GM19438 (cell line): ENCODE measurements around the gene ERF.

Source experiments
- ATAC-seq: cut with Tn5 transposase; IDR thresholded peaks from one replicate; pipeline ENCODE4 v1.9.1; 2021; ENCODE audit warnings: low read depth; ENCODE audit not compliant: unreplicated experiment

ERF gene

DNA sequence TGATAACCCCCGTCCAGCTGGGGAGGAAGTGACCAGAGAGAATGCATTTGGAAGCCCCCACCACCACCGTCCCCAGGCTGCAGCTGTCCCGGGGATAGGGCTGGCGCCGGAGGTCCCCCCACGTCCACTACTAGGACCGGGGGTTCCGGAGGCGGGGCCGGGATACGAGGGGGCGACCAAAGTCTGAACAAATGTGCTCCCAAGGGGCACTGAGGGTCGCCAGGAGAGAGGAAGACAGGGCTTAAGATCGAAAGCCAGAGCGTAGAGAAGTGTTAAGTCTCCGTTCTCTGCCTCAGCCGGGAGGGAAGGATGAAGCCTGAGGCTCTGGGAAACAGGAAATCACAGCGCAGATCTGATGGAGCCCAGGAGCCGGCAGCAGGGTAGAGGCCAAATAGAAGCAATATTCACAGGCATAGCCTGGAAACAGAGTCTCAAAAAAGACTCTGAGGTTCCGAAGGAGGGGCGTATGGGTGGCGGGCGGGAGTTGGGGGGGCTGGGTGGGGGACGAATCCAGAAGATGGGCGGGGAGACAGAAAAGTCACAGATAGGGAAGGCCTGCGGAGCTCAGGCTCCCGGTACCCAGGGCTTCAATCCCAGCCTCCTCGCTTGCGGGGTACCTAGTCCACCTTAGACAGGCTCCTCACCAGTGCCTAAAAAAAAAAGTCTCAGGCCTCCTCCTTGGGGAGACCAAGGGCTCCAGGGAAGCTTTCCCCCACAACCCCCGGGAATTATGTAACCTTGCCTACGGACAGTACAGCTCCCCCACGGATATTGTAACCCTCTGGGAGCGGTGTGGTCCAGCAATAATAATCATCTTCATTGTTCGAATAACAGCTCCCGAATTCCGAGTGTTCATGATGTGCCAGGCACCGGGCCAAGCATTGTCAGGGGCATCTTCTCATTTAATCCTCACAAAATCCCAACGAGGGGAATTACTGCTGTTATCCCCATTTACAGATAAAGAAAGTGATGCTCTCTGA lies 1.1 kb upstream of the ERF start:
- no peak for ATAC-seq

DNA sequence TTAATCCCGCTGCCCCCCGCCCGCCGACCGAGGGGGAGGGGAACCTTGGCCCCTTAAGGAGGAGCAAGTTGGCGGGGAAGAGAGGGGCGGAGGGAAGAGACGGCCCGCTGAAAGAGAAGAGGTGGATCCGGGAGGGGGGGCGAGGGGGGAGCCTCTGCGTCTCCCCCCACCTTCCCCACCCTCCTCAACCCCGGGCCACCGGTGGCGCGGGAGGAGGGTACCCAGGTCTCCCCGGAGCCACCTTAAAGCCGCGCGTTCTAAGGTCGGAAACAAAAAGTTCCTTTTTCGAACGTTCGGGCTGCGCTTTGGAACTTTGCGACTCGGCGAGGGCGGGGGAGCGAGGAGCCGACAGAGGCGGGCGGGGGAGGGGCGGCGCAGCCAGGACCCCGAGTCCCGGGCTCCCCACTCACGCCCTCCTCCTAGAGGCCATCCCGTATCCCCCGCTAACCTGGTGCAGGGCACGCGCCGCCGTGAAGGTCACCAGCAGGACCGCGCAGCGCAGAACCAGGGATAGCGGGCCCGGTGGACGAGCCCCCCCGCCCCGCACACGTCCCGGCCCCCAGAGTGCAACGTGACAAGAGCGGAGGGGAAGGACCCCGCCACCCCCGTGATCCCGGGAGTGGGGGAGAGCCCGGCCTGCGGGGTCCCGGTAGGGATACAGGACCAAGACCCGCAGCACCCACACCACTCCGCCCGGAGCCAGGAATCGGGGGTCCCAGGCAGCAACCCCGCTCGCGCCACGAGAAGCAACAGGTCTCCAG lies 659 bp downstream of the ERF start:
- no peak for ATAC-seq

DNA sequence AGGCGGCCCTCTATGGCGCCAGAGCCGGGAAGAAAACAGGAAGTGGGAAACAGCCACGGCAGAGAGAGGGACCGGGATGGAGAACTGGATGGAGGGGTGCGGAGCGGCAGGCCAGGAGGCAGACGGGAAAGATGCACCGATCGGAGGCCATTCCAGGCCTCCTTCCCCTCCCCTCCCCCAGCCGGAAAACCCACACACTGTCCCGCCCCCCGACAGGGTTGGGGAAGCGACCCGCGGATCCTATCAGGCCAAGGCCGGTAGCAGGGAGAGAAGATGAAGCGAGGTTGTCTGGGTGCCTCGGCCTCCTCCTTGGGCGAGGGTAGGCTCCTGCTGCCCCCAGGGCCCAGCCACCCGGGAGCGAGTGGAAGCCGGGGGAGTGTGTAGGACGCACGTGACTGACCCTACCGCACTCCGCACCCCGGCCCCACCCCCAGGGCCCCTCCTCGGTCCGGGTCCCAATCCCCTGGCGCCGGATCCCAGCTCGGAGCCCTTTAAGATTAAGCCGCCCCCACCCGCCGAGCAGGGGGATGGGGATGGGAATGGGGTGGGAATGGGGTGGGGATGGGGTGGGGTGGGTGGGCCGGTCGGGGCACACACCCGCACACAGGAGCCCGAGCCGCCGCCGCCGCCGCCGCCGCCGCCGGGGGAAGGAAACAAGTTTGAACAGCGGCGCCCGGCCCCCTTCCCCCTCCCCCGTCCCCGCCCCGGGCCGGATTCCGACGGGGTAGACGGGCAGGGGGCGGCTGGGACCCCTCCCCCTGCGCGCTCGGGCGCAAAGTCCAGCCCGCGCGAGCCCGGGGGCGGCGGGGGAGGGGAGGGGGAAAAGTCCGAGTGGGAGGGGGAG lies 1.5 kb downstream of the ERF start:
- no peak for ATAC-seq

DNA sequence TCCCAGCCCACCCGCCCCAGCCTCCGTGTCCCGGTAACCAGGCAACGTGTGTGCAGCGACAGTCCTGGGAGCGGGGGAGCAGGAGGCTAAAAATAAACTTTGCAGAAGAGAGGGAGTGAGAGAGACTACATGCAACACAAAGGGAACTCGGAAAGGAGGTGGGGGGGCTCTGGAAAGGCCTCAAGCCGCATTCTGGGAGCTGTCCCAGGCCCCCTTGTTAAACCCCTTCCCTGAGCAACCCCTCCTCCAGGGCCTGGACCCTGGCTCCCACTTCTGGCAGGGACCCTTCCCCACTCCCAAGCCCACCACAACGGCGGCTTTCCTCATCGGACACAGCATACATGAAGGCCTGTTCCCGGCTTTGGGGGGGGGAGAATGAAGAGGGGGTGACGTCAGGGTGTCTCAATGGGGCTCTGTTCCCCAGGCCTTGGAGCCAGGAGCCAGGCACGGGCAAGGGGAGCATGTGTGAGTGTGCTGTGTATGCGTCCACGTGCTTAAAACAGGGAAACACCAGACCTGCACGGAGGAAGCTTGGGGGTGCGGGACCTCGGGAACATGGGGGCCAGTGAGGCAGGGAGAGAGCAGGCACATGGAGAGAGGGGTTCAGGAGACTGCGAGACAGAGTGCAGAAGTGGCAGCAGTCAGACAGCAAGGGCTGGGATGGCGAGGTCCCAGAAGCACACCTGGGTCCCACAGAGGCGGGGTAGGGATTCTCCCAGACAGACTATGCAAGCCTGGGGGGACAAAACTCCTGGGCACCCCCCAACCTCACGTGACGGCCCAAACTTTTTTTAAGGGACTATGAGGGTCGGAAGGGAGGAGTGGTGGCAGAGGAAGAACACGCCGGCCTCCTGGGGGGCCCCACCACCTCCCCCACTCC lies 2.3 kb downstream of the ERF start:
- no peak for ATAC-seq

DNA sequence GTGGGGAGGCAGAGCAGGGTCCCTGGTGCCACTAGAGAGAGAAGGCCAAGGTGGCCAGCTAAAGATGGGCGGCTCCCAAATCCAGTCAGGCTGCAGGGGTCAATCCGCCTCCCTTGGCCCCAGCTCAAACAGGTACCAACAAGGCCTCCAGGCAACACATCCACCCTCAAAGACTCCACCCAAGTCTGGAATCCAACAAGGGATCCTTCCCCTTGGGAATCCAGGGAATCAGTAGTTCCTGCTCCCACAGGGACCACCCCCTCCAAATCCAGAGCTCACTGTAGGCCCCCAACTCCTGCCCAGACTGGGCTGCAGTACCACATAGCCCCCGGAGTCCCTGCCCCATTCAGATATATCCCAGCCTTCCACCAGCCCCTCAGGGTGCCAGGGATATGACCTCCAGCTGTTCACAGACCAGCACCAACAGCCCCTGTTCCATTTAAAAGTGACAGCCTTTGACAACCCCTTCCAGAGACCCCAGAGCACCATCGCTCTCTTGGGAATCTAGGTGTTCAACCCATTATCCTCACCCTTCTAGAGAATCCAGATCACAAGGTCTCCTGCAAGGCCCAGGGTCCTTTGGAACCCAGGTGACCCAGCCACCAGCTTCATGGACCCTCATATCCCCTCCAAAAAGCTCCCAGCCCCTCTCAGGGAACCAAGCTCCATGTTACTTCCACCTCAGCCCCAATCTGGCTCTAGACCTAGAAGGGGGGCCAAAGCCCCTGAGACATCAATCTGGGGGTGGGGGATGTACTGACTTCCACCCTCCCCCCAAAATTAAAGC lies 3.2 kb downstream of the ERF start:
- ATAC-seq: no peak

DNA sequence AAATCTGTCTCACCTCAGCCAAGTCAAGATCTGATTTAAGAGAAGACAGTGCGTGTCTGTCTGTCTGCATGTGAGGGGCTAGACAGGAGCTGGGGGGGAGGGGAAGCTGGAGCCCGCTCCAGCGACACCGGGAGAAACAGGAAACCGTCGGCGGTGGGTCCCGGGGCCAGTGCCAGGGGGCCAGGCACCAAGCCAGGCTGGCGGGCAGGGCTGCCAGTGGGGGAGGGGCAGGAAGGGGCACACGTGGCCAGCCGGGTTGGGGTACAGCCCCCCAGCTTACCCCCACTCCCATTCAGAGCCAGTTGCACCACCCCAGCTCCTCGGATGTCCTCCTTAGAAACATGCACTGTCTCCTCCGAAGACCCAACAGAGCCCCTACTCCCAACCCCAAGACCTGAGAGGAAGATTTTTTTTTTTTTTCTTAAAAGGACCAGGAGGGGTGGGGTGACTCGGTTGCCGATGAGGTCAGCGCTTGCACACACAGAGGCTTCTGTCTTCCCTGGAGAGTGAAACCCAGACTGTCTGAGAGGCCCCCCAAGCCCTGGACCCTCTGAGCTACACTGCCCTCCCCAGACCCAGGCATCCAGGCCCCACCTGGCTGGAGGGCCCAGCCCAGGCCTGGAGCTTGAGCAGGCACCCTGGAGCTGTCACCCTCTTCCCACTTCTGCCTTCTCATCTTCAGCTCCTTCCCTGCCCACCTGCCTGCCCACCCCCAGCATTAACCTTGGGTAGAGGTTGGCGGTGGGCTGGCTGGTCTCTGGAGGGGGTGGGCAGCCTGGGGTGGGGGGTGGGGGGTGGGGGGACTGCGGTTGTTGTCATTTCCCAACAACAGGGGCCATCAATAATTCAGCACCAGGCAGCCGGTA lies 4.0 kb downstream of the ERF start:
- no peak for ATAC-seq

DNA sequence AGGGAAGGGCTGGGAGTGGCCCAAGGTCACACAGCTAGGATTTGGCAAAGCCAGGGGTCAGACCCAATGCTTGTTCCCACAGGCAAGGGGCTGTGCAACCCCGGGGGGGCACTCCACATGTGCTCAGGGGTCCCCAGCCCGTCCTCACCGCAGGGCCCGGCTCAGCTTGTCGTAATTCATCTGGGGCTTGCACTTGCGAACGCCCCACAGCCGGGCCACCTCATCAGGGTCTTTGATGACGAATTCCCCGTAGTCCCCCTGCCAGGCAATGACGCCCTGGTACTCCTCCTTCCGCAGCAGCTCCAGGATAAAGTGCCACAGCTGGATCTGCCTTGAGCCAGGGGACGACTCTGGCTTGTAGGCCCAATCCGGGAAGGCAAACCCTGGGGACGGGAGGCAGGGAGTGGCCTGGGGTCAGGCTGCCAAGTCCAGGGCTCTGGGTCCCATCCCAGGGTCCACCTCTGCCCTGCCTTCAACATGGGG lies 4.7 kb downstream of the ERF start:
- no peak for ATAC-seq

DNA sequence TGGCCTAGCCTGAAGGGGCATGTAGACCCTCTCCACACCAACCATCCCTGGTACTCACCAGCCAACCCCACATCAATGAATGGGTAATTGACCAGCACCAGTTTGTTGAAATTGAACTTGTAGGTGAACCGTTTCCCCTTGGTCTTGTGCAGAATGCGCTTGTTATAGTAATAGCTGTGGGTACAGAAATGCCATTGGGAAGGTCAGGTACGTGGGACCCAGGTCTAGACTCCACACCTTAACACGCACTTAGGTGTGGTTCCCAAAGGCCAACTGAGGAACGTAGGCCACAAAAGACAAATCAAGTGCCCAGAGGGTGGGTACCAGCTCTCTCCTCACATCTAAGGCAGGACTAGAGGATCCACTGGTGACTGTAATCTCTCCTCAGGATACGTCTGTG lies 5.2 kb downstream of the ERF start:
- no peak for ATAC-seq

DNA sequence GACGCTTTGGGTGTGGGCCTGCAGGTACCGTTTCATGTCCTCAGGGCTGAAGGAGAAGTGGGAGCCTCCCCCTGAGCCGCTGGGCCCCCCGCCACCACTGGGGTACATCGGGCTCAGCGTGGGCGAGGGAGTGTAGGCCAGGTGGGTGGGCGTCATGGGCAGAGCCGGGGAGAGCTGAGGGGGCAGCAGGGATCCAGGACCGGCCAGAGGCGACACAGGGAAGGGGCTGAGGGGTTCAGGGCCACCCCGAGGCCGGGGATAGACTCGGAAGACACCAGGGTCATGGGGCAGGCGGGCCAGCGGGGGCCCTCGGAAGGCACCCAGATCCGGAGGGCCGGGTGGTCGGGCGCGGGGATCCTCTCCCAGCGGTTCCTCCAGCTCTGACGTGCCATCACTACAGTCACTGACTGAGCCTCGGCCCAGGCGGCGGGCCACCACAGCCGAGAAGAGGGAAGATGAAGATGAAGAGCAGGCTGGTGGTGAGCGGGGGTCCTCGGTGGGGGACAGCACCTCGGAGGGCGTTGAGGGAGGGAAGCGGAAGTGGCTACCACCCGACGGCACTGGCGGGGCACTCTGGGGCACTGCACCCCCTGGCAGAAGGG lies 5.7 kb downstream of the ERF start:
- ATAC-seq: no peak

DNA sequence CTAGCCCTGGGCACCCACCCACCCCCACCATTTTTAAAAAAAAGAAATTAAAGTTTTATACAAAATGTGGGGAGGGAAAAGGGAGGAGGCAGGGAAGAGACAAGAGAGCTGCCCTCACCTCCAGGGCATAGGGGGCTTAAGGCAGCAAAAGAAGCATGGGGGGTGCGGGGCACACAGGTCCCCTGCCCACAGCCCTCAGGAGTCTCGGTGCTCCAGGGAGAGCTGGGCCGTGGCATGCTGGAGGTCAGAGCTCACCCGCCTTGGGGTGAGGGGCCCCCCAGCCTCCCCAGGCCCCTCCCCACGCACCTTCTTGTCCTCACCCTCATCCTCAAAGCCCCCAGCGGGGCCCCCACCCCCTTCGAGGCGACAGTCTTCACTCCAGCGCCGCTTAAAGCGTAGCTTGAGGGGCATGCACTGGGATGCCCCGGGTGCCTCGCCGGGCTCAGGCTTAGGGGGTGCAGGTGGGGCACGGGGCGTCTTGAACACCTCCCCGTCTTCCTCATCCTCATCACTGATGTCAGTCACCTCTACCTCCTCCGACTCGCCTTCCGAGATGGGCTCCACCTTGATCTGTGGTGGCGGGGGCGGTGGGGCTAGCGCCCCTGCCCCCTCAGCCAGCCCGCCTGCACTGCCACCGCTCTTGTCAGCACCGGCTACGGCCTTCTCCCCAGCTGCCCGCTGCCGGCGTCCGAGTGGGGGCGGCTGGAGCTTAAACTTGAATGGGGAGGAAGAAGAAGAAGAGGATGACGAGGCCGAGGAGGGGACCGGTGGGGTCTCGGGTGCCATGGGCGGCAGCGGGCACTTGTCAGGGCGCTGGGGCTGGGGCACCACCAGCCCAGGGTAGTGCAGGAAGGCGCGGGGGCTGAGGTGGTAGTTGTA lies 6.4 kb downstream of the ERF start:
- no peak for ATAC-seq

DNA sequence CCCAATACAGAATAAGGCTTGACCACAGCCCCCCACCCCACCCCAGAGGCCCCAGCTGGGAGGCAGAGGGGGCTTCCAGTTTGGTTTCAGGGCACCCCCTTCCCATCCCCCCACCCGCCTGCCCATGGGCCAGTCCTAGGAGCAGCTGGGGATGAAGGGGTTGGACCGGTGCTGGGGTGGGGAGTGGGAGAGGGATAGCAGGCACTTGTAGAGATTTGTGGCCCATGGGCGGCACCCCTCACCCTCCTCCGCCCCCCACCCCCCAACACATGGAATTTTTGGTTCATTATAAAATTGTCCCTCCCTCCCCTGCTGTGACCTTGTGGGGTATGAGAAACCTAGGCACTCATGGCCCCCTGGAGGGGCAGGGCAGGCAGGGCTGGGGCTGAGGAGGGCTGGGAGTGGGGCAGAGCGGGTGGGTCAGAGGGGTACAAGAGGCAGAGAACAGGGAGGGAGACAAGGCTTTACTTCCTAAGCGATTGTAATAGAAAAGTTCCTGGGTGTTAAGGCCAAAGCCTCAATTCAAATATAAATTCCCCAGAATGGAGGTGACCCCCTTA lies 7.2 kb downstream of the ERF start:
- ATAC-seq: no peak

DNA sequence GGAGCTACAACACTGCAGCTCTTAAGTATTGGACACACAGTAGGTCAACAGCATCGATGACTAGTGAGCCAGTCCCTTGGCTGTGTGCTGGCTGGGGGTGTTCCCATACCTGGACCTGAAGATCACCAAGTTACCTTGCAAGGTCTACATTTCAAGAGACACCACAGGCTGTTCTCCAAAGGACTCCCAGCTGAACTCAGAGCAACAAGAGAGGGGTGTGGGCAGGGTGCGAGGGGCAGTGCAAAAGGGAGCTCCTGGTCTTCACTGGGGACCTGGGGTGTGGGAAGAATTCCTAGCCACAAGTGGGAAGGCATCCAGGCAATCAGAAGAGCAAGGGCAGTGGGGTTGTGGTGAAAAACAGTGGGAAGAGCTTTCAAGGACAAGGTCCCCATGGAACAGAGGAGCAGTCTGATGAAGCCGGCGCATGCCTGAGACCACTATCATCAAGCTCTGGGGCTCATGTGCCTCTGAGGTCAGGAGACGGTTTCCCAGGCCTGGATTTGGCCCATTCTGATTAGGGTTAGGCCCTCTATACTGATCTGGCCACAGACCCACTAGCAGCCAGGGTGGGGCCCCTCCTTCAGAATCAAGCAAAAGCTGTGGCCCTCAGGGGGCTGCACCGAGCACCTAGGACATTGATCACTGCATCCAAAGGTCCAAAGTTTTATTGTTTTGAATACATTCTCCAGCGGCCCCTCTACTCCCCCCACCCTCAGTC lies 7.8 kb downstream of the ERF start:
- ATAC-seq: no peak

DNA sequence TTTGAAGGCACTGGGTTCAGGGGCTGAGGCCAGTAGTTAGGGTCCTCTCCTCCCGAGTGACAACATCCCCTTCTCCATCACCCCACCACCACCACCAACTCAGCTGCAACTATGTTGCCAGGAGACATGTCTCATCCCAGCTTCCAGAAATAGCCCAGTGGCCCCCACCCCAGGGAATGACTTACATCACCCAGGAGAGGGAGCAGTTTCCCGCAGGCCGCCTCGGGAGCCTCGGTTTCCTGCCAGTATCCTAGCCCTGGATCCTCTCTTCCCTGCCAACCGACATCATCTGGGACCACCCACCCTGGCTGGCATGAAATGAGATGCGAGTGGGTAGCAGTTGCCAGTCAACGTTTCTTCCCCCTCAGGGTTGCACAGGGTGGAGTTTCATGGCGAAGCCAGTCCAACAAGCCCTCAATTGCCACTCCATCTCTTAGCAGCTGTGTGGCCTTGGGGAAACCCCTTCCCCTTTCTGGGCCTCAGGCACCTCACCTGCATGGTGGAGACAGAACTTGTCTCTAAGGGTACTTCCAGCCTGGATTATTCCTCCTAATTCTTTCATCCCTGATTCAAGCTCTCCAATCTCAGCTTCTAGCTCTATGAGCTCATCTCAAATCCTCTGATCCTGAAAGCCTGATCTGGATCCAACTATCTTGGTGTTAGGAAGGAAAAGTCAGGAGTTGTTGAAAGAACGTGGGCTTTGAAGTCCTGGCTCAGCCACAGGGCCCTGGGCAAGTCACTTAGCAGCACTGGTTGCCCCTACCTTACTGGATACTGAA lies 8.6 kb downstream of the ERF start:
- no peak for ATAC-seq

DNA sequence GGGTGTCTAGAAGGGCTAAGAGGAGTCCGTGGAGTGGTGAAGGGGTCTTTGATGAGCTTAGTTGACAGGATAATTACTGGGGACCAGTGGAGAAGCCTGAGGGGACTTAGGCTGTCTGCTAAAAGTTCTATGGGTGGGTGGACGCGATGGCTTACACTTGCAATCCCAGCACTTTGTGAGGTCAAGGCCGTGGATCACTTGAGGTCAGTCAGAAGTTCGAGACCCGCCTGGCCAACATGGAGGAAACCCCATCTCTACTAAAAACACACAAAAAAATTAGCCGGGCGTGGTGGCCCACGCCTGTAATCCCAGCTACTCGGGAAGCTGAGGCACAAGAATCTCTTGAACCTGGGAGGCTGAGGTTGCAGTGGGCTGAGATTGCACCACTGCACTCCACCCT lies 9.7 kb downstream of the ERF start:
- no peak for ATAC-seq
